PC-3 (cell line): ENCODE data around the gene CCR2.

Source experiments
- CTCF ChIP-seq: fragments of 300-600 bp; sonication (generic); conservative IDR thresholded peaks from 2 replicates; pipeline ENCODE4 v1.5.1; 2017; ENCODE audit warnings: antibody characterized with exemption, low read depth, mild to moderate bottlenecking, low read length
- EZH2 ChIP-seq: fragments of 300-600 bp; sonication (generic); IDR thresholded peaks from one replicate; pipeline ENCODE4 v1.6.1; 2017; ENCODE audit warnings: antibody characterized with exemption, mild to moderate bottlenecking, low read length; ENCODE audit not compliant: unreplicated experiment

- TF ChIP-seq CTCF (no peak), EZH2 (no peak)
Measured at GRCh38 chr3:46344476-46344875, 9.4 kb upstream of the CCR2 start.
